ENCODE data around the gene ADCY7.

ADCY7 gene

GRCh38 chr16:50300942-50301625 is 34.7 kb downstream of the ADCY7 start:
- no peak for DNase-seq

GRCh38 chr16:50301626-50302471 is 35.5 kb downstream of the ADCY7 start:
- no peak for DNase-seq

- no peak for DNase-seq
These were observed 36.2 kb downstream of the ADCY7 start for GRCh38 chr16:50302472-50303005.

DNA sequence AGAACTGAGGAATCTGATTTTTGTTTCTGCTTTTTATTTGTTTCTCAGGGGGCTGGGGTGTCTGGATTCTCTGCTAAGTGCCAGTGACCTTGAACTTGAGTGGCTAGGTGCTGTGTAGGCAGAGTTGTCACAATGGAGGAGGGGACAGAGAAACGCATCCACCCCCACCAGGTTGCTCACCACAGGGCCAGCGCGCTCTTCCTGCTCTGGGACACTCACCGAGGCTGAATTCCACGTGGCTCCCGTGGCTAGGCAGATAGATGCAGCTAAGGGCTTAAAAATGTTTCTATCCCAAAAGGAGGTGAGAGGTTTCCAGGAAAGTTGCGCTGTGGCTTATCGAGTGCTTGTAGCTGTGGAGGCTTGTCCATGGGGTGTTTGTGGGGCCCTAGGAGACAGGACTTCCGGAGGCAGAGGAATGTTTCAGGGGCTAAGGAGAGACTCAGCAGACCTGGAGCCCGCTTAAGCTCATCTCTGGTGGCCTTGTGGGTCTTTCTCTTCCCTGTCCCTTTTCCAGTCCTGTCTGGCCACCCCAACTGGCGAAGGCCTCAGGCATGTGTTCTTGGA is 36.8 kb downstream of the ADCY7 start:
- DNase-seq: no peak

- DNase-seq: no peak
These were observed 37.5 kb downstream of the ADCY7 start for GRCh38 chr16:50303605-50304466.

DNA sequence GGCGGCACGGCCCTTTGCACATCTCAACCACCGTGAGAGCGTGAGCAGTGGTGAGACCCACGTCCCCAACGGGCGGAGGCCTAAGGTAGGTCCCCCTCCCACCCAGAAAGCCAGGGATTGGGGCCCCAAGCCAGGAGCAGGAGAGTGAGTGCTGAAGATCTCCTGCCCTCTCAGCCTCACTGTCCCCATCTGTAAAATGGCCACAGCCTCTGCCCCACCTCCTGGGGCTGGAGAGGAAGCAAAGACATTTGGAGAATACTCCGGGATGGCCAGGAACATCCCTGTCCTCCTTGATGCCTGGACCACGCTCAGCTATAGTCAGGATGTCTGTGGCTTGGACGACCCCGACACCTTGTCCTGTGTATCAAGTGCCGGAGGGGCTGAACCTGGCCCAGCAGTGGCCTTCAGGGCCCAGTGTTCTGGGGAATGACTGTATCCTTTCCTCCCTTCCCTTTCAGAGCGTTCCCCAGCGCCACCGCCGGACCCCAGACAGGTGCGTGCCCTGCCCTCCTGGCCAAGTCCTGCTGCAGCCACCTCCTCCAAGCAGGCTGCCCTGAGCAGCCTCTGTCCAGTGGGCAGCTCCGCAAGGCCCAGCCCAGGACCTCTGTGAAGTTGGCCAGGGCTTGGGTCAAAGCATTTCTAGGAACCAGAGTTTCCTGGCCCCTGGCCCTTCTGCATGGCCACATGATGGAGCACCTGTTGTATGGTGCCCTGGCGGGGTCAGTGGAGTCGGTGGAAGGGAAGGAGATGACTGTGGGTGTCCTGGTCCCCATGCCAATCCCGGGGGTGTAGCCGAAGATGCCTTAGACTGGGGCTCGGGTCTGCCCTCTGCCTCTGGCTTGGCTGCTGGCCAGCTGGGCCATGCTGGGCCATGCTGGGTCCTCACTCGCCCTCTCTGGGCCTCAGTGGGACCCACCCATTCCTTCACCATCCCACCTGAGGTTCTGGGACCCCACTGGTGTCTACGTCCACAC is 38.4 kb downstream of the ADCY7 start:
- DNase-seq: no peak

DNA sequence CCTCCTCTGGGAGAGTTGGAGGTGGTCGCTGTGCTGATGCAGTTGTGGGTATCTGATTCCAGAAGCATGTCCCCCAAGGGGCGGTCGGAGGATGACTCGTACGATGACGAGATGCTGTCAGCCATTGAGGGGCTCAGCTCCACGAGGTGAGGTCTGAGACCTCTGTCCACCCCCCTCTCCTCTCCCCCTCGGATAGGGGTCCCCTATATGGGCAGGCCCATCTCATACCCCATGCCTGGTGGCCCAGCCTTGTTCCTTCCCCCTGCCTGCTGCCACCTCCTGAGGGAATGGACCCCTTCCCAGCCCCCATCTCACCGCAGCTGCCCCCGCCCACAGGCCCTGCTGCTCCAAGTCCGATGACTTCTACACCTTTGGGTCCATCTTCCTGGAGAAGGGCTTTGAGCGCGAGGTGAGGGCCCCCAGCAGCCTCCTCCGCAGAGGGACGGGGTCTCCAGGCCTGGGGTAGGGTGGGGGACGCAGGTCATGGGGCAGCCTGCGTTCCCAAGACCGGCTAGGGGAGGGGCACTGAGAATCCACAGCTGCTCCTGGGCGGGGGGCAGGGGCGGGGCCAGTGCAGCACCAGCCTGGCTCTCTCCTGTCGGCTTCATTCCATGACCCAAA is 39.2 kb downstream of the ADCY7 start:
- no peak for DNase-seq

- DNase-seq: no peak
These were observed 39.9 kb downstream of the ADCY7 start for GRCh38 chr16:50306287-50306686.

- DNase-seq: no peak
These were observed 42.0 kb downstream of the ADCY7 start for GRCh38 chr16:50308237-50308965.

GRCh38 chr16:50309156-50309526 is 42.8 kb downstream of the ADCY7 start:
- DNase-seq: no peak

DNA sequence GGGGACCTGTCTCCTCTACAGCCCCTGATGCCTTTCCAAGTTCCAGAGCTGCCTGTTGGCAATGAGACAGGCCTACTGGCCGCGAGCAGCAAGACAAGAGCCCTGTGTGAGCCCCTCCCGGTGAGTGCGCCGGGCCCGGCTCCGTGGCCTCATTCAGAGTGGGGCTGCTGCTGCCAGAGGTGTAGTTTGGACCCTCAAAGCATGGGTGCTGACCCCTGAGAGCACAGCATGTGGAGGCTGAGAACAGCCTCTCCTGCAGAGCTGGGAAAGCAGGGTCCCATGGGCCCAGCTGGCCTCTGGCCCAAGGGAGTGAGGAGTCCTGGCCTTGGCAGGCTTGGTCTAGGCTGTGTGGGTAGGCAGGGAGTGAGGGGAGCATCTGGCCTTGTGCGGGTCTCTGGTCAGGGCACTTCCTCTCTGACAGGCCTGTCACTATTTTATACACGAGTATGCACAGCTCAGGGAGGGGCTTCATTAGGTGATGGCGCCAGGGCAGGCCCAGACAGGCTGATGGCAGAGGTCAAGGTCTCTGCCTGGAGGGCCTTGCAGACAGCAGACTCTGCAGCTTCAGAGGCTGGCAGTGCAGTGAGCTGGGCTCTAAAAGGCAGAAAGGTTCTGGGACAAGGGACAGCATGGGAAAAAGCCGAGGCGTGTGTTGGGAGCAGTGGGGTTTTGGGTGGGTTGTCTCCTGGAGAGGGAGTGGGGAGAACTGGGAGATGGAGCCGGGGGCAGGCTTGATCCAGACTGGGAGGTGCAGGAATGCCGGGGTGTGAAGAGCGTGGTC is 43.4 kb downstream of the ADCY7 start:
- no peak for DNase-seq

GRCh38 chr16:50310308-50311133 is 44.2 kb downstream of the ADCY7 start:
- DNase-seq: no peak

DNA sequence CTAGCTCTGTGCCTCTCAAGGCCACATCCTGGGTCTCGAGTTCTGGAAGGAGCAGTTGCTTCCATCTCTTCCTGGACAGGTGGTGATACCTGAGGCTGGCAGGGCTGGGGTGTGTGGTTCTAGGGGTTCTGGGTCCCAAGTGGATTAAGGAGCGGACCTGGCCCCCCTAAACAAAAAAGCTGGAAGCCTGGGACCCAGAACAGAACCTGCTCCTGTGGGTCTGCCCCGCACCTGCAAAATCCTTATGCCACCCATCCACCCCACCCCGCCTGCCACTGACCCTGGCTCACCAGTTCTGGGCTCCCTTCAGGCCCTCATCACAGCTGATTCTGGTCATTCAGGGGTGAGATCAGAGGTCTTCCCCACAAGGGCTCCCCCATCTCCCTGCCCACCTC is 44.8 kb downstream of the ADCY7 start:
- DNase-seq: no peak

- no peak for DNase-seq
These were observed 45.6 kb downstream of the ADCY7 start for GRCh38 chr16:50311891-50312501.

DNA sequence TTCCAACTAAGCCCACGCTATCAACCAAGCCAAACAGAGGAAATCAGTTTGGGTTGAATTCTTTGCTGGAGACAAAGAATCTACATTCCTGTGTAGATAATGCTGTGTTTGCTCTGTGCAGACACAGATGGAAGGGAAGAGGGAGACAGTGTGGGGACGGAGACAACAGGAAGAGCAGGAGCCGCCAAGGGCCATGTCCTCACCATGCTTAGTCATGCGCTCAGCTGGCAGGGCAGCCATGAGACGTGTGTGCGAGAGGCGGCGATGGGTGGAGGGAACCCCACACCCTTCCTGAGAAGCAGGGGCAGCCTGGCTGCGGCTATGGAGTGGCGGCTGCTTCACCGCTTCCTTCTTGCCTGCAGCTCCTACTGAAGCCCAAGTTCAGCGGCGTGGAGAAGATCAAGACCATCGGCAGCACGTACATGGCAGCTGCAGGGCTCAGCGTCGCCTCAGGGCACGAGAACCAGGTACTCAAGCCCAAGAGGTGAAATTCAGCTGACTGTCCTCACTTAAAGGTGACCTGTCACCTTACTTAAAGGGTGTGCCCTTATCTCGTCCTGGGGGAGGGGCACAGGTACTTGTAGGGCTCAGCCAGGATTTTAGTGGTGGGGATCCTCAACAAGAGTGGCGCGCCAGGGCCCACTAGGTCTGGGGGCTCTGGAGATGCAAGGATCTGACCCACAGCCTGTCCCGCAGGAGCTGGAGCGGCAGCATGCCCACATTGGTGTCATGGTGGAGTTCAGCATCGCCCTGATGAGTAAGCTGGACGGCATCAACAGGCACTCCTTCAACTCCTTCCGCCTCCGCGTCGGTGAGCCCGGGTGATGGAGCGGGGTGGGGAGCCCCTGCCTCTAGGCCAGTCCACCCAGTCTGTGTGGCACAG is 47.5 kb downstream of the ADCY7 start:
- peak; percentile 56 for DNase-seq

DNA sequence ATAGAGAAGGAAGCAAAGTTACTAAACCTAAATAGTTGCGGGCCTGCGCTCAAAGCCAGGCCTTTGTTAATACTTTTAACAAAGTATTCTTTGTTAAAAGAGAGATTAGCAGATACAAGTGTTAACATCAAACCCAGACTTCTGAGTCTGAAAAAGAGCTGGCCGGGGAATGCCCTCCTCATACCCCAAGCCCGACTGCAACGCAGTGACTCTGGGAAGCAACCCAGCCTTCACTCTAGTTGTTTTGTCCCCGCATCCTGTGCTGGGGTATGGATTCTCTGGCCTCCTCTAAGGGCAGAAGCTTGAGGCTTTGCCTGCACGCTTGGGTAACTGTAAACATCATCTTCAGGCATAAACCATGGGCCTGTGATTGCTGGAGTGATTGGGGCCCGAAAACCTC is 48.3 kb downstream of the ADCY7 start:
- DNase-seq: no peak

DNA sequence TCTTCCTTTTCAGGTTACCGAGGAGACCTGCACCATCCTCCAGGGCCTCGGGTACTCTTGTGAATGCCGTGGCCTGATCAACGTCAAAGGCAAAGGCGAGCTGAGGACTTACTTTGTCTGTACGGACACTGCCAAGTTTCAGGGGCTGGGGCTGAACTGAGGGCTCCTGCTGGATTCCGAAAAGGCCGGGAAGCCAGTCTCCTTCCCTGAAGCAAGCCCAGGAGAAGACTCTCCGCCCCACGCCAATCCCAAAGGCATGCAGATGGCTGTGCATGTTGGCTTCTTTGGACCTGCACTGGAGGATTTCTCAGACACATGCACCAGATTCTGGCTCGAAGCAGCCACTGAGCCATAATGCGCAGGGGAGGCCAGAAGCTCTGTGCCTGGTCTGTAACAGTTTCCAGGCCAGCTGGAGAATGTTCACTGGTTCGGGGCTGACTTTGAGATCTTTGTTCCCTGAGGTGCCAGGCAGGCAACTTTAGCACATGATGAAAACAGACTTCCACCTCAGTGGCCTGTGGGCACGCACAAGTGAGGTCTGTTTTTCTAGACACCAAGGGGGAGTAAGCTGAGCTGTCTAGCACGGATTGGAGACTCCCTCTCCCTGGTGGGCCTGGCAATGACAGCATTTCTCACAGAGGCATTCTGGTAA is 49.1 kb downstream of the ADCY7 start:
- no peak for DNase-seq
